HCT116 (cell line): Measurements from ENCODE around the gene KLF11. TPM values are rescaled to one million over a fixed set of nuclear protein-coding genes. Genes with fewer than 3 reads are reported as not detected.

Experiments
- ATAC-seq: fragments of 200-7000 bp; cut with Tn5 transposase; 2 replicates; pipeline ENCODE4 v1.9.1; 2020; ENCODE audit warnings: mild to moderate bottlenecking, moderate library complexity
- BruUV-seq: library from RNA; stranded (reverse); fragments of 400-500 nt; replicated peaks from 2 replicates; lab custom pipeline; 2021; lab: Mats Ljungman, UMichigan
- CTCF ChIA-PET: fragments of 300-600 bp; sonication (Branson Sonifier 250); formaldehyde crosslinking; loops from one replicate; lab custom pipeline; 2021; ENCODE audit warnings: antibody characterized with exemption; lab: Charles Lee
- POLR2A ChIA-PET: fragments of 300-600, 350-600 bp; sonication (Branson Sonifier 250); formaldehyde crosslinking; loops from one replicate; lab custom pipeline; 2021; ENCODE audit warnings: antibody characterized with exemption; lab: Charles Lee
- RAD21 ChIA-PET, 2 experiments: fragments of 300-600 bp; sonication (Branson Sonifier 250); formaldehyde crosslinking; loops; one replicate each; lab custom pipeline; 2023; ENCODE audit warnings: low total read pairs in 2 of 2; ENCODE audit not compliant: uncharacterized antibody in 2 of 2, unreplicated experiment in 2 of 2, low non-redundant PET in 1 of 2; lab: Charles Lee
- DNase-seq: peaks from one replicate; pipeline ENCODE4 v3.0.0-alpha.2; 2010; ENCODE audit warnings: low read depth, low spot score
- H2AFZ ChIP-seq: fragments of 200-600 bp; shearing (Covaris generic), sonication (generic); 2 replicates; pipeline ENCODE4 v1.6.1; 2017; ENCODE audit warnings: low read depth, mixed run types, mixed read lengths, antibody characterized with exemption, low read length; ENCODE audit not compliant: poor library complexity, severe bottlenecking
- H3K27ac ChIP-seq: 2 replicates; pipeline ENCODE4 v1.5.1; 2012; ENCODE audit warnings: low read depth, low read length
- H3K27me3 ChIP-seq: fragments of 200-600 bp; sonication (generic); 2 replicates; pipeline ENCODE4 v1.6.1; 2016; ENCODE audit warnings: mixed run types, low read length, mixed read lengths; ENCODE audit not compliant: insufficient read depth
- H3K36me3 ChIP-seq, 2 experiments: fragments of 200-500 bp in 1 of 2; fragments of 200-600 bp in 1 of 2; sonication (Bioruptor generic) in 1 of 2; sonication (generic) in 1 of 2; 2 replicates each; pipeline versions ENCODE4 v1.5.1 to v1.6.1; 2014 to 2016; ENCODE audit warnings: low read length in 2 of 2, inconsistent platforms in 1 of 2, mixed read lengths in 1 of 2, mixed run types in 1 of 2; ENCODE audit not compliant: insufficient read depth in 2 of 2, control insufficient read depth in 1 of 2
- H3K4me1 ChIP-seq, 2 experiments: fragments of 200-600 bp in 1 of 2; sonication (generic) in 1 of 2; 2 replicates each; pipeline versions ENCODE4 v1.5.1 to v1.6.1; 2012 to 2017; ENCODE audit warnings: low read length in 2 of 2, inconsistent platforms in 1 of 2, mild to moderate bottlenecking in 1 of 2, mixed read lengths in 1 of 2, mixed run types in 1 of 2, moderate library complexity in 1 of 2; ENCODE audit not compliant: insufficient read depth in 2 of 2, control insufficient read depth in 1 of 2
- H3K4me2 ChIP-seq: fragments of 200-600 bp; sonication (generic); 2 replicates; pipeline ENCODE4 v1.6.1; 2017; ENCODE audit warnings: mixed run types, low read length, mixed read lengths
- H3K4me3 ChIP-seq, 2 experiments: fragments of 200-600 bp in 1 of 2; sonication (generic) in 1 of 2; replicated peaks in 1 of 2; 2 replicates each; pipeline ENCODE4 v1.5.1; 2011 to 2016; ENCODE audit warnings: low read length in 2 of 2, control low read depth in 1 of 2, low read depth in 1 of 2, mild to moderate bottlenecking in 1 of 2, mixed read lengths in 1 of 2, mixed run types in 1 of 2
- H3K79me2 ChIP-seq: fragments of 200-600 bp; sonication (generic); 2 replicates; pipeline ENCODE4 v1.6.1; 2017; ENCODE audit warnings: mild to moderate bottlenecking, mixed run types, low read length, moderate library complexity, mixed read lengths; ENCODE audit not compliant: insufficient read depth
- H3K9ac ChIP-seq: fragments of 200-600 bp; sonication (generic); 2 replicates; pipeline ENCODE4 v1.6.1; 2016; ENCODE audit warnings: low read length, mixed read lengths
- H3K9me2 ChIP-seq: fragments of 200-600 bp; sonication (generic), shearing (Covaris generic); 2 replicates; pipeline ENCODE4 v1.6.1; 2017; ENCODE audit warnings: mixed run types, mild to moderate bottlenecking, moderate library complexity; ENCODE audit not compliant: insufficient read depth
- H3K9me3 ChIP-seq, 2 experiments: fragments of 200-500 bp in 1 of 2; fragments of 200-600 bp in 1 of 2; sonication (Bioruptor generic) in 1 of 2; sonication (generic) in 1 of 2; 2 replicates each; pipeline ENCODE4 v1.6.1; 2014 to 2017; ENCODE audit warnings: low read length in 2 of 2, mixed read lengths in 2 of 2, inconsistent platforms in 1 of 2, low read depth in 1 of 2, mild to moderate bottlenecking in 1 of 2, mixed run types in 1 of 2, moderate library complexity in 1 of 2; ENCODE audit not compliant: control insufficient read depth in 1 of 2, insufficient read depth in 1 of 2
- H4K20me1 ChIP-seq: fragments of 200-600 bp; sonication (generic), shearing (Covaris generic); 2 replicates; pipeline ENCODE4 v1.6.1; 2017; ENCODE audit warnings: mixed run types, mild to moderate bottlenecking, moderate library complexity; ENCODE audit not compliant: insufficient read depth
- CBX3 ChIP-seq: IDR thresholded peaks from 2 replicates; pipeline ENCODE4 v1.6.1; 2012; ENCODE audit warnings: low read depth
- CEBPB ChIP-seq: IDR thresholded peaks from 2 replicates; pipeline ENCODE4 v1.6.1; 2012; ENCODE audit warnings: low read depth
- CTCF ChIP-seq, 3 experiments: fragments of 200-600 bp in 1 of 3; sonication (generic) in 1 of 3; IDR thresholded peaks in 2 of 3; conservative IDR thresholded peaks in 1 of 3; 2 replicates each; pipeline ENCODE4 v1.5.1; 2012 to 2017; ENCODE audit warnings: low read depth in 2 of 3, low read length in 2 of 3, antibody characterized with exemption in 1 of 3, borderline replicate concordance in 1 of 3, control low read depth in 1 of 3, mild to moderate bottlenecking in 1 of 3, mixed read lengths in 1 of 3, mixed run types in 1 of 3, moderate library complexity in 1 of 3; ENCODE audit not compliant: insufficient read depth in 1 of 3
- ELF1 ChIP-seq: IDR thresholded peaks from 2 replicates; pipeline ENCODE4 v1.6.1; 2012; ENCODE audit warnings: low read depth, borderline replicate concordance
- EZH2 ChIP-seq: fragments of 200-600 bp; sonication (generic); IDR thresholded peaks from 2 replicates; pipeline ENCODE4 v1.6.1; 2017; ENCODE audit warnings: antibody characterized with exemption, mixed run types
- EZH2phosphoT487 ChIP-seq: fragments of 200-600 bp; IDR thresholded peaks from 2 replicates; pipeline ENCODE4 v1.6.1; 2018; ENCODE audit warnings: antibody characterized with exemption, borderline replicate concordance
- FOSL1 ChIP-seq: IDR thresholded peaks from 2 replicates; pipeline ENCODE4 v1.6.1; 2012; ENCODE audit warnings: low read depth
- JUND ChIP-seq: IDR thresholded peaks from 2 replicates; pipeline ENCODE4 v1.6.1; 2012
- POLR2A ChIP-seq: IDR thresholded peaks from 2 replicates; pipeline ENCODE4 v1.7.0; 2011; ENCODE audit warnings: borderline replicate concordance; ENCODE audit not compliant: insufficient read depth, insufficient read length; ENCODE audit errors: extremely low read depth
- RAD21 ChIP-seq: IDR thresholded peaks from 2 replicates; pipeline ENCODE4 v1.6.1; 2012; ENCODE audit warnings: low read depth, mild to moderate bottlenecking
- SP1 ChIP-seq: IDR thresholded peaks from 2 replicates; pipeline ENCODE4 v1.6.1; 2012; ENCODE audit warnings: low read depth
- TCF7L2 ChIP-seq: IDR thresholded peaks from 2 replicates; pipeline ENCODE4 v1.7.0; 2011; ENCODE audit warnings: borderline replicate concordance, inconsistent platforms; ENCODE audit not compliant: insufficient read depth, insufficient read length; ENCODE audit errors: extremely low read depth
- intact Hi-C: fragments of 100-400 bp; cut with micrococcal nuclease; formaldehyde crosslinking; loops from 2 replicates; pipeline ENCODE4 v1.10.0; 2022
- total RNA-seq: library from RNA; stranded (reverse); gene quantifications from one replicate; pipeline ENCODE4 v1.2.1, GENCODE V29; 2021; ENCODE audit not compliant: unreplicated experiment
- TF ChIP-seq, protein P1 (sequence below): IDR thresholded peaks from 2 replicates; pipeline ENCODE4 v1.6.1; 2012; ENCODE audit warnings: low read depth
- TF ChIP-seq, protein P2 (sequence below): IDR thresholded peaks from 2 replicates; pipeline ENCODE4 v1.6.1; 2011; ENCODE audit warnings: mild to moderate bottlenecking, low read length, moderate library complexity; ENCODE audit not compliant: insufficient replicate concordance; ENCODE audit errors: extremely low read depth
- TF ChIP-seq, protein P3 (sequence below): IDR thresholded peaks from 2 replicates; pipeline ENCODE4 v1.6.1; 2012

The KLF11 gene
- total RNA-seq, 1 experiment from 2014 or later: 9.0 TPM

DNA sequence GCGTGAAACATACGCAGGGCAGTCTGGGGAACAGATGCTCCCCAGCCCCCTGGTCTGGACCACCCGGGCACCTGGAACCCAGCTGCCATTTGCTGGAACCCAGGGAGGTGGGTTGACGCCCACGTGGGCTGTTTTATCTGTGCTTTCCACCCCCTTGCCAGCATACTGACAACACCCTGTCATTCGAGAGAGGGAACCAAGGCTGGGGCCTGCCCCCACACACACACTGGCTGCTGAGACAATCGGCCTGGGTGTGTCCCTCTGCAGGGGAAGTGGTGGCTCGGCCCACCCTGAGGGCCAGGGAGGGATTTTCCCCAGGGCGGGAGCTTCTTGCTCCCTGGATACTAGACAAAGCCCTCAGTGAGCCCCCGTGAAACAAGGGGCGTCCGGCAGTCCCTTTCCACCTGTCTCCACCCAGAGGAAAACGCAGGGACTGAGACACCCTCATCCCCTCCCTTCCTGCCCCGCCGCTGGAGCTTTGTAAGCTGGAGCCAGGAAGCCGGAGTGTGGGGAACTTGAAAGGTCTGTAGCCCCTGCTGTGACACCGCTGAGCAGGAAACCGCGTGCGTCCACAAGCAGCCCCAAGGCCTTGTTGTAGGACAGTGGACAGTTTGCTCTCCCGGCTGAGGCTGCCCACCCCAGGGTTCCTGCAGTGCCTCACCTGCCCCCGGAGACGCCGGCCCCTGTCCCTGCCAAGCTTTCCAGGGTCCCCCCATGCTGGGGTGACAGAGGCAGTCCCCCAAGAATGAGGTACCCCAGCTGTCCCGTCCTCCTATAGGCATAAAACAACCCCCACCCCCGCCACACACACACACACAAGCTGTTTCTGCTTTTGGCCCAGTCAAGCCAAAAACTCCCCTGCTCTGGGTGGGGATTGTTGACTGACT is 14.1 kb upstream of the KLF11 start:
- Histone ChIP-seq H3K4me1 (no peaks in the 10 kb centered on the region), H3K4me2 (no peak overlapping the region), H3K27me3 (no peaks in the 10 kb centered on the region), H3K27ac (no peak overlapping the region), H3K79me2 (no peaks in the 10 kb centered on the region), H4K20me1 (no peaks in the 10 kb centered on the region), H3K9me3 (no peaks in the 10 kb centered on the region), H3K4me3 (no peak overlapping the region), H2AFZ (no peak overlapping the region), H3K9me2 (no peaks in the 10 kb centered on the region), H3K9ac (no peak overlapping the region), H3K36me3 (no peaks in the 10 kb centered on the region)
- intact Hi-C loops: no loop called here
- no peak for DNase-seq
- TF ChIP-seq TCF7L2: no peak
- TF ChIP-seq EZH2phosphoT487: no peak
- TF ChIP-seq, protein P1, sequence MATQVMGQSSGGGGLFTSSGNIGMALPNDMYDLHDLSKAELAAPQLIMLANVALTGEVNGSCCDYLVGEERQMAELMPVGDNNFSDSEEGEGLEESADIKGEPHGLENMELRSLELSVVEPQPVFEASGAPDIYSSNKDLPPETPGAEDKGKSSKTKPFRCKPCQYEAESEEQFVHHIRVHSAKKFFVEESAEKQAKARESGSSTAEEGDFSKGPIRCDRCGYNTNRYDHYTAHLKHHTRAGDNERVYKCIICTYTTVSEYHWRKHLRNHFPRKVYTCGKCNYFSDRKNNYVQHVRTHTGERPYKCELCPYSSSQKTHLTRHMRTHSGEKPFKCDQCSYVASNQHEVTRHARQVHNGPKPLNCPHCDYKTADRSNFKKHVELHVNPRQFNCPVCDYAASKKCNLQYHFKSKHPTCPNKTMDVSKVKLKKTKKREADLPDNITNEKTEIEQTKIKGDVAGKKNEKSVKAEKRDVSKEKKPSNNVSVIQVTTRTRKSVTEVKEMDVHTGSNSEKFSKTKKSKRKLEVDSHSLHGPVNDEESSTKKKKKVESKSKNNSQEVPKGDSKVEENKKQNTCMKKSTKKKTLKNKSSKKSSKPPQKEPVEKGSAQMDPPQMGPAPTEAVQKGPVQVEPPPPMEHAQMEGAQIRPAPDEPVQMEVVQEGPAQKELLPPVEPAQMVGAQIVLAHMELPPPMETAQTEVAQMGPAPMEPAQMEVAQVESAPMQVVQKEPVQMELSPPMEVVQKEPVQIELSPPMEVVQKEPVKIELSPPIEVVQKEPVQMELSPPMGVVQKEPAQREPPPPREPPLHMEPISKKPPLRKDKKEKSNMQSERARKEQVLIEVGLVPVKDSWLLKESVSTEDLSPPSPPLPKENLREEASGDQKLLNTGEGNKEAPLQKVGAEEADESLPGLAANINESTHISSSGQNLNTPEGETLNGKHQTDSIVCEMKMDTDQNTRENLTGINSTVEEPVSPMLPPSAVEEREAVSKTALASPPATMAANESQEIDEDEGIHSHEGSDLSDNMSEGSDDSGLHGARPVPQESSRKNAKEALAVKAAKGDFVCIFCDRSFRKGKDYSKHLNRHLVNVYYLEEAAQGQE: no peak
- TF ChIP-seq SP1: no peak
- TF ChIP-seq ELF1: no peak
- TF ChIP-seq EZH2: no peak
- no peak for TF ChIP-seq JUND
- TF ChIP-seq CBX3: no peak
- no peak for TF ChIP-seq RAD21
- TF ChIP-seq CEBPB: no peak
- TF ChIP-seq, protein P2, sequence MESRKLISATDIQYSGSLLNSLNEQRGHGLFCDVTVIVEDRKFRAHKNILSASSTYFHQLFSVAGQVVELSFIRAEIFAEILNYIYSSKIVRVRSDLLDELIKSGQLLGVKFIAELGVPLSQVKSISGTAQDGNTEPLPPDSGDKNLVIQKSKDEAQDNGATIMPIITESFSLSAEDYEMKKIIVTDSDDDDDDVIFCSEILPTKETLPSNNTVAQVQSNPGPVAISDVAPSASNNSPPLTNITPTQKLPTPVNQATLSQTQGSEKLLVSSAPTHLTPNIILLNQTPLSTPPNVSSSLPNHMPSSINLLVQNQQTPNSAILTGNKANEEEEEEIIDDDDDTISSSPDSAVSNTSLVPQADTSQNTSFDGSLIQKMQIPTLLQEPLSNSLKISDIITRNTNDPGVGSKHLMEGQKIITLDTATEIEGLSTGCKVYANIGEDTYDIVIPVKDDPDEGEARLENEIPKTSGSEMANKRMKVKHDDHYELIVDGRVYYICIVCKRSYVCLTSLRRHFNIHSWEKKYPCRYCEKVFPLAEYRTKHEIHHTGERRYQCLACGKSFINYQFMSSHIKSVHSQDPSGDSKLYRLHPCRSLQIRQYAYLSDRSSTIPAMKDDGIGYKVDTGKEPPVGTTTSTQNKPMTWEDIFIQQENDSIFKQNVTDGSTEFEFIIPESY: no peak
- TF ChIP-seq, protein P3, sequence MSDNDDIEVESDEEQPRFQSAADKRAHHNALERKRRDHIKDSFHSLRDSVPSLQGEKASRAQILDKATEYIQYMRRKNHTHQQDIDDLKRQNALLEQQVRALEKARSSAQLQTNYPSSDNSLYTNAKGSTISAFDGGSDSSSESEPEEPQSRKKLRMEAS: no peak
- no peak for TF ChIP-seq FOSL1
- TF ChIP-seq CTCF (IDR thresholded peaks at IDR 0.05 in 2 of 3, conservative IDR thresholded peaks at IDR 0.05 in 1 of 3; ENCODE audit: borderline replicate concordance in 1 of 3, insufficient read depth in 1 of 3, low read depth in 2 of 3, low read length in 2 of 3): no peak
- TF ChIP-seq POLR2A: no peak
- RAD21 ChIA-PET: no interaction called here
- POLR2A ChIA-PET: interaction anchor here (0.8 kb wide), 1 partner anchor 14 kb away, joined by 3 read pairs; the partner anchor contains the start of gene KLF11
- no TSS peak for BruUV-seq
- ATAC-seq: no peak
- CTCF ChIA-PET: no interaction called here
